HG03064 (cell line): ENCODE results near the gene LSM14B.
"Not testable (repeated sequence)": the region's sequence is repeated elsewhere in the genome, so short reads cannot be mapped to it uniquely, and the experiment has no call there.

Experiments
- ATAC-seq: cut with Tn5 transposase; IDR thresholded peaks from one replicate; pipeline ENCODE4 v1.9.1; 2021; ENCODE audit warnings: low read depth; ENCODE audit not compliant: unreplicated experiment

The LSM14B gene

GRCh38 chr20:62121776-62122653 lies at the start of gene LSM14B:
TSS of gene LSM14B (plus strand) at chr20:62122475. CDS start at chr20:62122667, 192 bp downstream.
- peak; percentile 61 for ATAC-seq

GRCh38 chr20:62073323-62073722 lies 49.0 kb upstream of the LSM14B start:
- no peak for ATAC-seq

GRCh38 chr20:62079166-62079565 lies 43.1 kb upstream of the LSM14B start:
- ATAC-seq: no peak

DNA sequence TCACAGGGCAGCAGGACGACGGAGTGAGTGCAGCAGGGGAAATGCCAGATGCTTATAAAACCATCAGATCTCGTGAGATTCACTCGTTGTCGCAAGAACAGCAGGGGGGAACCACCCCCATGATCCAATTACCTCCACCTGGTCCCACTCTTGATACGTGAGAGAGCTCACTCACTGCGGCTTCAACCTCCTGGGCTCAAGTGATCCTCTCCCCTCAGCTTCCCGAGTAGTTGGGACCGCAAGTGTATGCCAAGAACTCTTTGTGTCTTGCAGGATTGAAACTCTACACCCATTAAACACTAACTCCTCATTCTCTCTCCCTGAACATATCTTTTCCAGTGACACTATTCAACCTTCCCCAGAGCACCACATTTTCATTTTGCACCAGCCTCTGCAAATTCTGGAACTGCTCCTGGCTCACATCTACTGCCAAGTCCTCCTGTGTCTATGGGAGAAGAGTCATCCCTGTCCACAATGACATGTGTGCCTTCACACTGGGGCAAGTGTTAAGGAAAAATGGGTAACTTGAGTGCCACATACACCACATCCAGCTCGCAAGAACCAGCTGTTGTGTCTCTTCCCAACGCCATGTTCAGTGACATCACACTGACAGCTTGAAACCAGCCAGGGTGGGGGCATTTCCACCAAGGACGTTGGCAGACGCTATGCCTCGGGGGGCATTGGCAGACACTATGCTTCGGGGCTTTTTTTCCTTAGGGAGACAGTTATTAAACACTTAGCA lies 41.9 kb upstream of the LSM14B start:
- ATAC-seq: no peak

DNA sequence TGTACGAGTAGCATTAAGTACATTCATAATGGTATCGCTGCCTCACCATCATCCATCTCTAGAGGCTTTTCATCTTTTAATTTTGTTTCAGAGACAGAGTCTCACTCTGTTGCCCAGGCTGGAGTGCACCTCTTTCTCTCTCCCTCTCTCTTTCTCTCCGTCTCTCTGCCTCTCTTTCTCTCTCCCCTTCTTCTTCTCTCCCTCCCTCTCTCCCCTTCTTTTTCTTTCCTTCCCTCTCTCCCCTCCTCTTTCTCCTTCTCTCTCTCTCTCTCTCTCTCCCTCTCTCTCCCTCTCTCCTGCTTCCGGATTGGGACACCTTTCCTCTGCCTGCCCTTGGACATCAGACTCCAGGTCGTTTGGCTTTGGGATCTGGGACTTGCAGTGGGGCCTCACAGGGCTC lies 39.0 kb upstream of the LSM14B start:
- ATAC-seq: no peak

DNA sequence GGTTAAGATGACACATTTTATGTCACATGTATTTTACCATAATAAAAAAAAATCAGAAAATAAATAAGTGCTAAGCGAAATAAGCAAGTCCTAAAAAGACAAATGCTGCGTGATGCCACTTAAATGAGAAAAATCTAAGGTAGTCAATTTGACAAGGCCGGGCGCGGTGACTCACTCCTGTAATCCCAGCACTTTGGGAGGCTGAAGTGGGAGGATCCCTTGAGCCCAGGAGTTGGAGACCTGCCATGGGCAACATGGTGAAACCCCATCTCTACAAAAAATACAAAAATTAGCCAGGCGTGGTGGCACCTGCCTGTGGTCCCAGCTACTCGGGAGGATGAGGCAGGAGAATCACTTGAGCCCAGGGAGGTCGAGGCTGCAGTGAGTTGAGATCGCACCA lies 38.1 kb upstream of the LSM14B start:
- not testable (repeated sequence) for ATAC-seq

DNA sequence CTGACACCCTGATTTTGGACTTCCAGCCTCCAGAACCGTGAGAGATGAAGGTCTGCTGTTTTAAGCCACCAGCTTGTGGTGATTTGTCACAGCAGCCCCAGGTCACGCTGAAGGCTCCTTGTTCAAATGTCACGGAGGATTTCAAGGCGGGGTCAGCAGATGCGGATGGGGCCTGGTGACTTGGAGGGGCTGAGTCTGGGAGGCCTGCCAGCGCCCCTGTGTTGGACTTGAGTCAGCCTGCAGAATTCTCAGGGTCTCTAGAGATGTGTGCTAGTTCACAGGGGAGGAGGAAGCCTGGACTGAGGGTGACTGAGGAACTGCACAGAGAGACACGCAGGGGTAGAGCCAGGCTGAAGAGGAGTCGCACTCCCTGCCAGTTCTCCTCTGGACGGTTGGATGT lies 37.1 kb upstream of the LSM14B start:
- no peak for ATAC-seq

DNA sequence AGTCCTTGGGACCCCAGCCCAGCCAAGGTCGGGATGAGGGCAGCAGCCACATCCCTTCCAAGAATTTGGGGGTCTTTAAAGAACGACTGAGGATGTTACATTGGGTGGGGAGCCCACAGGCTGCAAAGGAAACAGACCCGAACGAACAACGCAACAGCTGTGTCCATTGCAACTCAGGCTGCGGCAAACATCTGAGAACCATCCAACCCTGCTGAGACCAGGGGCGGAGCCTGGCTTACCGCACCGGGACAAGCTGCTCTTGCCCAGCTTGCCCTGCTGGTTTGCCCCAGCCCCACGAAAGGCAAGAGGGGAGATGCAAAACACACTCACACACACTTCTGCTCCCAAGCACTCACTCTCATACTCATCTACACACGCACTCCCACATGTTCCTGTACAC lies 35.0 kb upstream of the LSM14B start:
- ATAC-seq: no peak

DNA sequence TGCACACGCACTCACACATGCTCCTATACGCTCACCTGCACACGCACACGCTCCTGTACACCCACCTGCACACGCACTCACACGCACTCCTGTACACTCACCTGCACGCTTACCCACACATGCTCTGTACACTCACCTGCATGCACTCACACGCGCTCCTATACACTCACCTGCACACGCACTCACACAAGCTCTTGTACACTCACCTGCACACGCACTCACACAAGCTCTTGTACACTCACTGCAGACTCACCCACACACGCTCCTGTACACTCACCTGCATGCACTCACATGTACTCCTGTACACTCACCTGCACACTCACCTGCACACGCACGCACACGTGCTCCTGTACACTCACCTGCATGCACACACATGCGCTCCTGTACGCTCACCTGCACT lies 34.6 kb upstream of the LSM14B start:
- no peak for ATAC-seq

DNA sequence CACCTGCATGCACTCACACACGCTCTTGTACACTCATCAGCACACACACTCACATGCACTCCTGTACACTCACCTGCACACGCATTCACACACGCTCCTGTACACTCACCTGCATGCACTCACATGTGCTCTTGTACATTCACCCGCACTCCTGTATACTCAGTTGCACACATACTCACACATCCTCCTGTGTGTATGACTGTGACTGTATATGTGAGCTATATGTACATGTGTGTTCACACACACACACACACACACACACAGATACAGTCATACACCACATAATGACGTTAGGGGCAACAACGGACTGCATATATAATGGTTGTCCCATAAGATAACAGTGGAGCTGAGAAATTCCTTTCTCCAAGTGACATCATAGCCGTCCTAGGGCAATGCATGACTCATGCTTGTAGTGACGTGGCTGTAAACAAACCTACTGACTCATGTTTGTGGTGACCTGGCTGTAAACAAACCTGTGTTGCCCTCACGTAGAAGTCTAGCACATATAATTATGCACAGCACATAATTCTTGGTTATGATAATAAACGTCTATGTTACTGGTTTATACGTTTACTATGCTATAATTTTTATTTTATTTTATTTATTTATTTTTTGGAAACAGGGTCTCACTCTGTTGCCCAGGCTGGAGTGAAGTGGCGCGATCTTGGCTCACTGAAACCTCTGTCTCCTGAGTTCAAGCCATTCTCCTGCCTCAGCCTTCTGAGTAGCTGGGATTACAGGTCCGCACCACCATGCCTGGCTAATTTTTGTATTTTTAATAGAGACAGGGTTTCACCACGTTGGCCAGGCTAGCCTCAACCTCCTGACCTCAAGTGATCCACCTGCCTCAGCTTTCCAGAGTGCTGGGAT lies 33.8 kb upstream of the LSM14B start:
- no peak for ATAC-seq

GRCh38 chr20:62089393-62089792 lies 32.9 kb upstream of the LSM14B start:
- ATAC-seq: no peak

DNA sequence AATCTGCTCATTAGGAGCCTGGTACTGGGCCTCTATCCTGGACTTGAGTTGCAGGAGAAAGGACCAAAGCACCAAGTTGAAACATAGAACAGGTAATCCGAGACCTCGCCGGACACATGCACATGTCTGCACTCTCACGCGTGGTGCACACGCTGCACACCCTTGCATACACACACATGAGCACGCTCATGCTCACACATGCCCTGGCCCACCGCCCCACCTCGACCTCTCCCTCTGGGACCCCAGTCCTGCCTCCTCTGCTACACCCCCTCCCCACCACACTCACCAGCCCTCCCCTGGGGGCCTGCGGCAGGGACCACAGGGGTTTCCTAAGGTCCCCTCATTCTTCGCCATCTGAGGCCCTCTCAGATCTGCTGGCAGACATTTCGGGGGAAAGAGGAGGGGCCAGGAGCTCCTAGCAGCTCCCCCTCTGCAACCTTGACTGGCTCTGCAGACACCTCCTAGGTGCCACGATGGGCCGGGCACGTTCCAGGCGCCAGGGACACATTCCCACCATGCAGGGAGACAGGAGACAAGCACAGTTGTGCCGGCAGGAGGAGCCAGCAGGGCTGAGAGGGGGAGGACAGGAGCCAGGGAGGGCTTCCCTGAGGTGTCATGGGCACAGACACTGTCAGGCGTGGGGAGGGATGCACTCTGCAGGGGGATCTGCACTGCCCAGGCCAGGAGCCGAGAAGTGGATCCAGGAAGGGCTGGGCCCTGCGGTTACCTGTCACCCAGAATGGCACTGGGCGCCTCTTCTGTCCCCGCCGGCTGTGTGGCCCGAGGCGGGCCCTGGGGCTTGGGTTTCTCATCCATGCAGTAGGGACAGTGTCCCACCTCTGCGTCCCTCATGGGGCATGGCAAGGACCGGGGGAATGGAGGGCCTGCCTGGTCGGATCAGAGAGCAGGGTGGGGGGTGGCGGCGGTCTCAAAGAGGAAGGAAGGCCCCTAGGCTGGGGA lies 25.6 kb upstream of the LSM14B start:
- ATAC-seq: no peak

- no peak for ATAC-seq
These were observed 24.3 kb upstream of the LSM14B start for GRCh38 chr20:62097881-62098407.

- ATAC-seq: no peak
These were observed 21.2 kb upstream of the LSM14B start for GRCh38 chr20:62101078-62101477.

DNA sequence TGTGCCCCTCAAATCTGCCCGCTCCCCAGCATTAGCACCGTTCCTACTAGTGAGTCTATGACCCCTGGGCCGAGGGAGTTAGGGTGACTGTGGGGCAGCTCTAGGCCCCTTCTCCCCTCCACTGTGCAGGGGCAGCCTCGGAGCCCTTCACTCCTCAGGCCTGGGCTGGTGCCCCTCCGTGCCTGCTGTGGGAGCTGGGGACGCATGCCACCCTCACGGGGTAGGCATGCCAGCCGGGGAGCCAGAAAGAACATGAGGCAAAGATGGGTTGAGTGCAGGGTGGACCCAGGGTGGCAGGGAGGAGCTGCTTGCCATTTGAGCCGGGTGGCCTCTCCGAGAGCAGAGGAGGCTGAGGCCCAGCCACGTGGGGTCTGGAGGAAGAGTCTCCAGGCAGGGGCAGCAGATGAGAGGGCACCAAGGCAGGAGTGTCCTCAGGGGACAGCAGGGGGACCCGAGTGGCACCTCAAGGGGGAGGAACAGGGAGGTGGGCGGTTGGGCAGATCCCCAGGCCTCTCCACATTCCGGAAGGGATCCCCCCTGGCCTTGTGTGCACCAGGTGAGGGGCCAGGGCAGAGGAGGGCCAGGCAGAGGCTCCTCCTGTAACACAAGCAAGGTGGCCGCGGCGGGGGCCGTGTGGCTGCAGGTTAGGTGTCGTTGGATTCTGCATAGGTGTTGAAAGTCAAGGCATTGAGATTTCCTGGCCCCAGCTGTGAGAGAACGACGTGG lies 18.6 kb upstream of the LSM14B start:
- ATAC-seq: no peak

GRCh38 chr20:62104234-62104789 lies 18.0 kb upstream of the LSM14B start:
- ATAC-seq: no peak

DNA sequence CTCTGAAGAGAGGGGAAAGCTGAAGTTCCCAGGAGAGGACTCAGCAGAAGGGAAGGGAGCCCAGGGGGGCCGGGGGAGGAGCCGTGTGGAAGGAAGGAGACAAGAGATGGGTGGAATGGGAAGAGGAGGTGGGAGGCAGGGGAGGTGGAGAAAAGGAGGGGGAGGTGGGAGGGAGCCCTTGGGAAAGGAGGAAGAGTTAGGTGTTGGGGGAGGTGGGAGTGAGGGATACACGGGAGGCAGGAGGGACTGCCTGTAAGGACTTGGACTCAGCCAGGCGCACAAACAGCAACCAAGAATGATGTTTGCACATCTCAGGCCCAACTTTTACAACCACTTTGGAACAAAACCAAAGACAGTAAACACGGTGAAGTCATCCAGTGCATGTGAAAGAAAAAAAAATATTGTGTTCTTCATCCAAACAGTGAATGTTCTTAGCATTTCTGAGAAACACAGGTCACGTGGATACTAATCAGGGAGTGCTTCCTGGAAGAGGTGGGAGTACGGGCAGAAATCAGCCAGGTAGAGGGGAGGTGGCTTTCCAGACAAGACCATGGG lies 17.4 kb upstream of the LSM14B start:
- no peak for ATAC-seq

DNA sequence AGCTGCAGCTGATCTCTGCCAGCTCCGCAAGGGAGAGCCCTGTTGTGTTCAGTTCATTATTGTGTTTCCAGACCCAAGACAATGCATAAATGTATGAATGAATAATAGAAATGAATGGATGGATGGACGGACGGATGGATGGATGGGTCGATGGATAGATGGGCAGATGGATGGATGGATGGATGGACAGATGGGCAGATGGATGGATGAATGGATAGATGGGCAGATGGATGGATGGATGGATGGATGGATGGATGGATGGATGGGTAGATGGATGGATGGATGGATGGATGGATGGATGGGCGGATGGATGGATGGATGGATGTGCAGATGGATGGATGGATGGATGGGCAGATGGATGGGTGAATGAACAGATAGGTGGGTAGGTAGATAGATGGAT lies 16.7 kb upstream of the LSM14B start:
- no peak for ATAC-seq
